A673 (cell line): ENCODE data around the gene DNMT3A.

Experiments
- EZH2 ChIP-seq: fragments of 200-600 bp; sonication (generic); IDR thresholded peaks from 2 replicates; pipeline ENCODE4 v1.6.1; 2017; ENCODE audit warnings: borderline replicate concordance, low read depth, mild to moderate bottlenecking, mixed read lengths, antibody characterized with exemption, low read length; ENCODE audit not compliant: poor library complexity, severe bottlenecking
- TF ChIP-seq, protein P1 (sequence below): fragments of 300-800, 200-600 bp; sonication (generic); conservative IDR thresholded peaks from 2 replicates; pipeline ENCODE4 v1.5.1; 2017; ENCODE audit warnings: low read depth, mild to moderate bottlenecking, antibody characterized with exemption, low read length, moderate library complexity, mixed read lengths

DNA sequence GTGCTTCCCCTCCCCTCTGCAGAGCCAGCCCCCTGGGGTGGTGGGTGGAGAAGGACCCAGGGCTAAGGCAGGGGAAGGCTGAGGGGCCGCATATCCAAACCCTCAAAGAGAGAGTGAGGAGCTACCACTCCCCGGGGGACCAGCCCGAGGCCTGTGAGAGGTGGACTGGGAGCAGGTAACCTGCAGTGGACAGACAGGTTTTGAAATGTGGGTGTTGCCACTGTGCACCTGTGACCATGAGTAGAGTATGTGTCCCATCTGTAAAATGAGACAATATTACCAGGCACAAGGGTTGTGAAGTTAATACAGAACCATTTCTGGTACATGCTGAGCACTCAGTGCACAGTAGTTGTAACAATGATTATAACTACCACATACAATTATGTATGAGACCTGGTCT is 122.1 kb downstream of the DNMT3A start:
- TF ChIP-seq, protein P1, sequence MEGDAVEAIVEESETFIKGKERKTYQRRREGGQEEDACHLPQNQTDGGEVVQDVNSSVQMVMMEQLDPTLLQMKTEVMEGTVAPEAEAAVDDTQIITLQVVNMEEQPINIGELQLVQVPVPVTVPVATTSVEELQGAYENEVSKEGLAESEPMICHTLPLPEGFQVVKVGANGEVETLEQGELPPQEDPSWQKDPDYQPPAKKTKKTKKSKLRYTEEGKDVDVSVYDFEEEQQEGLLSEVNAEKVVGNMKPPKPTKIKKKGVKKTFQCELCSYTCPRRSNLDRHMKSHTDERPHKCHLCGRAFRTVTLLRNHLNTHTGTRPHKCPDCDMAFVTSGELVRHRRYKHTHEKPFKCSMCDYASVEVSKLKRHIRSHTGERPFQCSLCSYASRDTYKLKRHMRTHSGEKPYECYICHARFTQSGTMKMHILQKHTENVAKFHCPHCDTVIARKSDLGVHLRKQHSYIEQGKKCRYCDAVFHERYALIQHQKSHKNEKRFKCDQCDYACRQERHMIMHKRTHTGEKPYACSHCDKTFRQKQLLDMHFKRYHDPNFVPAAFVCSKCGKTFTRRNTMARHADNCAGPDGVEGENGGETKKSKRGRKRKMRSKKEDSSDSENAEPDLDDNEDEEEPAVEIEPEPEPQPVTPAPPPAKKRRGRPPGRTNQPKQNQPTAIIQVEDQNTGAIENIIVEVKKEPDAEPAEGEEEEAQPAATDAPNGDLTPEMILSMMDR = no peak
- TF ChIP-seq EZH2 = no peak
